Measurements from ENCODE around the gene CGNL1.

The CGNL1 gene

GRCh38 chr15:57589754-57590153 lies 213.4 kb downstream of the CGNL1 start:
- Histone ChIP-seq H3K4me3 (replicated peaks; ENCODE audit: insufficient read depth, low read length) (no peak overlapping the region), H3K27me3 (ENCODE audit: insufficient read depth, poor library complexity, severe bottlenecking) (peaks cover 28% of the 10 kb centered on the region), H3K27ac (replicated peaks) (no peak overlapping the region)
- no peak for DNase-seq (ENCODE audit: low read depth in 1 of 2, low spot score in 1 of 2)
- TF ChIP-seq GABPA (IDR thresholded peaks at IDR 0.05; ENCODE audit: low read depth) (no peak), SPI1 (IDR thresholded peaks at IDR 0.05; ENCODE audit: borderline replicate concordance, low read depth) (no peak), POLR2AphosphoS5 (IDR thresholded peaks at IDR 0.05; ENCODE audit: low read depth) (no peak), REST (IDR thresholded peaks at IDR 0.05; ENCODE audit: insufficient replicate concordance, low read depth) (no peak)
- TF ChIP-seq, protein P1, sequence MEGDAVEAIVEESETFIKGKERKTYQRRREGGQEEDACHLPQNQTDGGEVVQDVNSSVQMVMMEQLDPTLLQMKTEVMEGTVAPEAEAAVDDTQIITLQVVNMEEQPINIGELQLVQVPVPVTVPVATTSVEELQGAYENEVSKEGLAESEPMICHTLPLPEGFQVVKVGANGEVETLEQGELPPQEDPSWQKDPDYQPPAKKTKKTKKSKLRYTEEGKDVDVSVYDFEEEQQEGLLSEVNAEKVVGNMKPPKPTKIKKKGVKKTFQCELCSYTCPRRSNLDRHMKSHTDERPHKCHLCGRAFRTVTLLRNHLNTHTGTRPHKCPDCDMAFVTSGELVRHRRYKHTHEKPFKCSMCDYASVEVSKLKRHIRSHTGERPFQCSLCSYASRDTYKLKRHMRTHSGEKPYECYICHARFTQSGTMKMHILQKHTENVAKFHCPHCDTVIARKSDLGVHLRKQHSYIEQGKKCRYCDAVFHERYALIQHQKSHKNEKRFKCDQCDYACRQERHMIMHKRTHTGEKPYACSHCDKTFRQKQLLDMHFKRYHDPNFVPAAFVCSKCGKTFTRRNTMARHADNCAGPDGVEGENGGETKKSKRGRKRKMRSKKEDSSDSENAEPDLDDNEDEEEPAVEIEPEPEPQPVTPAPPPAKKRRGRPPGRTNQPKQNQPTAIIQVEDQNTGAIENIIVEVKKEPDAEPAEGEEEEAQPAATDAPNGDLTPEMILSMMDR (IDR thresholded peaks at IDR 0.05; ENCODE audit: insufficient read depth, low read length) = no peak

- peaks cover 28% of the 10 kb centered on the region for H3K27me3 ChIP-seq (ENCODE audit: insufficient read depth, poor library complexity, severe bottlenecking)
- no peak overlapping the region for H3K27ac ChIP-seq (replicated peaks)
- H3K4me3 ChIP-seq (replicated peaks; ENCODE audit: insufficient read depth, low read length) = no peak overlapping the region
- TF ChIP-seq, protein P1 (IDR thresholded peaks at IDR 0.05; ENCODE audit: insufficient read depth, low read length) = no peak
- TF ChIP-seq GABPA (IDR thresholded peaks at IDR 0.05; ENCODE audit: low read depth) (no peak), SPI1 (IDR thresholded peaks at IDR 0.05; ENCODE audit: borderline replicate concordance, low read depth) (no peak), POLR2AphosphoS5 (IDR thresholded peaks at IDR 0.05; ENCODE audit: low read depth) (no peak), REST (IDR thresholded peaks at IDR 0.05; ENCODE audit: insufficient replicate concordance, low read depth) (no peak)
- DNase-seq (ENCODE audit: low read depth in 1 of 2, low spot score in 1 of 2) = no peak
Measured at GRCh38 chr15:57591237-57591821, 215.0 kb downstream of the CGNL1 start.

- DNase-seq (ENCODE audit: low read depth in 1 of 2, low spot score in 1 of 2) = no peak
- Histone ChIP-seq H3K27me3 (ENCODE audit: insufficient read depth, poor library complexity, severe bottlenecking) (peaks cover 28% of the 10 kb centered on the region), H3K27ac (replicated peaks) (no peak within 1 kb of the TSS), H3K4me3 (replicated peaks; ENCODE audit: insufficient read depth, low read length) (no peak within 1 kb of the TSS)
- TF ChIP-seq REST (IDR thresholded peaks at IDR 0.05; ENCODE audit: insufficient replicate concordance, low read depth) (no peak), SPI1 (IDR thresholded peaks at IDR 0.05; ENCODE audit: borderline replicate concordance, low read depth) (no peak), POLR2AphosphoS5 (IDR thresholded peaks at IDR 0.05; ENCODE audit: low read depth) (no peak)
- TF ChIP-seq, protein P1 (IDR thresholded peaks at IDR 0.05; ENCODE audit: insufficient read depth, low read length) = no peak
Measured at GRCh38 chr15:57591822-57592367, 215.6 kb downstream of the CGNL1 start, which contains the start of gene MYZAP. Gene MYZAP, plus strand, starts transcription at chr15:57591904. Its CDS starts 131 bp downstream, at chr15:57592035.

Measured in HL-60 (cell line).